ENCODE measurements around the gene NAP1L4. TPM values are rescaled to one million over a fixed set of nuclear protein-coding genes. Genes with fewer than 3 reads are reported as not detected.
"Not testable (repeated sequence)": the region's sequence is repeated elsewhere in the genome, so short reads cannot be mapped to it uniquely, and the experiment has no call there.

NAP1L4 gene
- total RNA-seq, 1 donor from 2014 or later = 263 TPM

GRCh38 chr11:2937641-2938457, 54.3 kb downstream of the NAP1L4 start:
- H3K9me3 Mint-ChIP-seq; intact Hi-C loops (cut with micrococcal nuclease); H3K4me3 Mint-ChIP-seq; DNase-seq; H3K27me3 Mint-ChIP-seq; H3K4me1 Mint-ChIP-seq; H3K27ac Mint-ChIP-seq: not testable (repeated sequence)
- H3K36me3 Mint-ChIP-seq (ENCODE audit: low read depth) = peaks cover 23% of the 10 kb centered on the region

- Mint-ChIP-seq H3K27me3 (peaks cover 2% of the 10 kb centered on the region), H3K36me3 (ENCODE audit: low read depth) (peaks cover 21% of the 10 kb centered on the region), H3K27ac (no peak overlapping the region), H3K9me3 (peaks cover 6% of the 10 kb centered on the region), H3K4me3 (no peak overlapping the region), H3K4me1 (peaks cover 17% of the 10 kb centered on the region)
- no peak for DNase-seq
- intact Hi-C loops (cut with micrococcal nuclease) = loop anchor here (5.0 kb wide), 1 partner anchor 43 kb away; no protein-coding TSS in a partner anchor
Measured at GRCh38 chr11:2934611-2935239, 57.4 kb downstream of the NAP1L4 start.

DNA sequence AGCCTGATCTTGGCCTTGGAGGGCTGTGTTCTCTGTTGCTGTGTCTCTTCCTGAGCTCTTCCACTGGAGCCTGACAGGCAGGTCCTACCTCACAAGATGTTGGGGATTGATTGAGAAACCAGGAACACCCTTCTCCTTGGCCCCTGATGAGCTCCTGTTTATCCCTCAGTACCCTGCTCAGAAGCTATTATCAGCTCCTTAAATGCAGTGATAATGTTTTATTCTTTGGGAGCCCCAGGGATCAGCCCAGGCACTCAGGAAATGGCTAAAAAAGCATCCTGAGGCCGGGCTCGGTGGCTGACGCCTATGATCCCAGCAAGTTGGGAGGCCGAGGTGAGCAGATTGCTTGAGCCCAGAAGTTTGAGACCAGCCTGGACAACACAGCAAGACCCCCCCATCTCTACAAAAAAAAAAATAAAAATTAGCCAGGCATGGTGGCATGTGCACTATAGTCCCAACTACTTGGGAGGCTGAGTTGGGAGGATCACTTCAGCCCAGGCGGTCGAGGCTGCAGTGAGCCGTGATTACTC, 58.0 kb downstream of the NAP1L4 start:
- H3K27ac Mint-ChIP-seq = no peak overlapping the region
- intact Hi-C loops (cut with micrococcal nuclease) = loop anchor here (5.0 kb wide), 1 partner anchor 43 kb away; no protein-coding TSS in a partner anchor
- H3K9me3 Mint-ChIP-seq = peaks cover 5% of the 10 kb centered on the region
- peaks cover 2% of the 10 kb centered on the region for H3K27me3 Mint-ChIP-seq
- H3K4me1 Mint-ChIP-seq = peaks cover 18% of the 10 kb centered on the region
- peaks cover 14% of the 10 kb centered on the region for H3K36me3 Mint-ChIP-seq (ENCODE audit: low read depth)
- H3K4me3 Mint-ChIP-seq = no peak overlapping the region
- DNase-seq = no peak

DNA sequence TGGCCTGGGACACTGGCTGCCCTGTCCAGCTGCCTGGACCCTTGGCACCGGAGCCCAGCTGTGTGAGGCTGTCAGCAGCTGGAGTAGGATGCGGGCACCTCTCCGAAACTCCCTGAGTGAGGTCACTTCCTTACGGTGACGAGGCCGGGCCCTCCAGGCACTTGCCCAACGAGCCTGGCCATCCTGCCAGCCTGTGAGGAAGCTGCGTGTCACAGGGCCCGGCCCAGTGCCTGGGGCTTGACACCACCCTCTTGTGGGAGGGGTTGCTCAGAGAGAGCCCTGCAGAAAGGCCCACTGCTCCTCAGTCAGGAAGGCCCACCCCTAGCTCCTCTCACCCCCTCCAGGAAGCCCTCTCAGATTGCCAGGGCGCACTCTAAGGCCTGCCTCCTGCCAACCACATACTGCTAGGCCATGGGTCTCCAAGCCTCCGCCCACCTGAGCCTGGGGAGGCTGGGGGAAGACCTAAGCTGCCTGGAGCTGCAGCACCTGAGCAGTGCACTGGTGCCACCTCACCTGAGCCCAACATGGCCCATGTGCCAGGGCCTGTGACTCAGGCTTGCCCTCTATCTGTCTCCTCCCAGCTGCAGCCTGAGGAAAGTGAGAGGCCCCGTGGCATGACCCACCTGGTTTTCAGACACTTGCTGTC, 58.6 kb downstream of the NAP1L4 start:
- Mint-ChIP-seq H3K27me3 (peaks cover 4% of the 10 kb centered on the region), H3K36me3 (ENCODE audit: low read depth) (peaks cover 11% of the 10 kb centered on the region), H3K27ac (peak overlapping the region; percentile 25), H3K4me1 (peaks cover 20% of the 10 kb centered on the region), H3K4me3 (no peak overlapping the region), H3K9me3 (peaks cover 3% of the 10 kb centered on the region)
- peak; percentile 85 for DNase-seq
- intact Hi-C loops (cut with micrococcal nuclease) = loop anchor here (5.0 kb wide), 1 partner anchor 44 kb away; no protein-coding TSS in a partner anchor

GRCh38 chr11:2932850-2933251, 59.3 kb downstream of the NAP1L4 start:
- H3K27ac Mint-ChIP-seq = no peak overlapping the region
- H3K27me3 Mint-ChIP-seq = peaks cover 9% of the 10 kb centered on the region

GRCh38 chr11:2931771-2932738, 60.1 kb downstream of the NAP1L4 start:
- H3K4me1 Mint-ChIP-seq = peaks cover 29% of the 10 kb centered on the region
- DNase-seq = no peak

More at GRCh38 chr11:2932850-2933251, 59.3 kb downstream of the NAP1L4 start:
- Mint-ChIP-seq H3K4me1 (peaks cover 26% of the 10 kb centered on the region), H3K9me3 (peaks cover 3% of the 10 kb centered on the region), H3K4me3 (no peak overlapping the region), H3K36me3 (ENCODE audit: low read depth) (peaks cover 8% of the 10 kb centered on the region)
- DNase-seq = no peak
- intact Hi-C loops (cut with micrococcal nuclease) = loop anchor here (5.0 kb wide), 1 partner anchor 44 kb away; no protein-coding TSS in a partner anchor

GRCh38 chr11:2931420-2931746, 60.7 kb downstream of the NAP1L4 start:
- H3K9me3 Mint-ChIP-seq = no peaks in the 10 kb centered on the region
- H3K4me3 Mint-ChIP-seq = no peak overlapping the region
- intact Hi-C loops (cut with micrococcal nuclease) = loop anchor here (2.0 to 5.0 kb wide), 2 partner anchors 45 to 46 kb away; no protein-coding TSS in a partner anchor
- DNase-seq = no peak
- H3K36me3 Mint-ChIP-seq (ENCODE audit: low read depth) = peaks cover 3% of the 10 kb centered on the region
- peaks cover 29% of the 10 kb centered on the region for H3K4me1 Mint-ChIP-seq
- H3K27ac Mint-ChIP-seq = no peak overlapping the region
- peaks cover 17% of the 10 kb centered on the region for H3K27me3 Mint-ChIP-seq

More at GRCh38 chr11:2931771-2932738, 60.1 kb downstream of the NAP1L4 start:
- H3K9me3 Mint-ChIP-seq = no peaks in the 10 kb centered on the region
- H3K27ac Mint-ChIP-seq = no peak overlapping the region
- intact Hi-C loops (cut with micrococcal nuclease) = loop anchor here (2.0 to 5.0 kb wide), 2 partner anchors 45 kb away; no protein-coding TSS in a partner anchor
- peaks cover 3% of the 10 kb centered on the region for H3K36me3 Mint-ChIP-seq (ENCODE audit: low read depth)
- H3K4me3 Mint-ChIP-seq = no peak overlapping the region
- H3K27me3 Mint-ChIP-seq = peaks cover 14% of the 10 kb centered on the region

DNA sequence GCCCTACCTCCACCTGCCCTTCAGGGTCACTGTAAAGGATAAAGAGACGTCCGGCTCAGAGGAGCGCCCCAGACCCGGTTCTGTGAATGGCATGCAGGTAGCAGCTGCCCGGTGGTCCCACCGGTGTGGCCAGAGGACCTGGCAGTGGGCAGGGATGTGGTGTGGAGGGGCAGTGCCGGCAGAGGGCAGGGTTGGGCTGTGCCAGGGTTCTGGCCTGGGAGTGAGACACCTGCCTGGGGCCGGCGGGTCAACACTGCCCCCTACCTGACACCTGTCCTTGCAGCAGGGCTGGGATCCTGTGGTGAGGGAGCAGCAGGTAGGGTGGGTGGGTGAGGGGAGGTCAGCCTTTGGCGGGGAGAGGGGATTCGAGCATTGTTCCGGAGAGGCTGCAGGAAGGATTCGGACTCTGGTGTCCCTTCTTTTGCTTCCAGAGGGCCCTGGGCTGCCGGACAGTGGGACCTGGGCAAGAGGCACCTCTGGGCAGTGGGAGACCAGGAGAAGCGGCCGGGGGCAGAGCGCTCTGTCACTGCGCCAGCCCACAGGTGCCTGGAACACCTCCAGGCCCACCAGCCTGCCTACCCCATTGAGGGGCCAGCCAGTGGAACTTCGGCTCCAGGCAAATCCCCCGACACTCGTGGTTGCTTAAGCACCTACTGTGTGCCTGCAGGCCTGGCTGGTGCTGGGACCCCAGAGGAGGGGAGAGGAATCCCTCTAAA, 61.3 kb downstream of the NAP1L4 start:
- Mint-ChIP-seq H3K36me3 (ENCODE audit: low read depth) (peaks cover 3% of the 10 kb centered on the region), H3K9me3 (no peaks in the 10 kb centered on the region), H3K4me3 (peak overlapping the region; percentile 92), H3K27ac (peak overlapping the region; percentile 89), H3K27me3 (peaks cover 18% of the 10 kb centered on the region), H3K4me1 (peaks cover 29% of the 10 kb centered on the region)
- peak; percentile 83 for DNase-seq
- intact Hi-C loops (cut with micrococcal nuclease) = loop anchor here (1.0 to 5.0 kb wide), 3 partner anchors 44 to 61 kb away; partner anchors contain the start of gene NAP1L4

DNA sequence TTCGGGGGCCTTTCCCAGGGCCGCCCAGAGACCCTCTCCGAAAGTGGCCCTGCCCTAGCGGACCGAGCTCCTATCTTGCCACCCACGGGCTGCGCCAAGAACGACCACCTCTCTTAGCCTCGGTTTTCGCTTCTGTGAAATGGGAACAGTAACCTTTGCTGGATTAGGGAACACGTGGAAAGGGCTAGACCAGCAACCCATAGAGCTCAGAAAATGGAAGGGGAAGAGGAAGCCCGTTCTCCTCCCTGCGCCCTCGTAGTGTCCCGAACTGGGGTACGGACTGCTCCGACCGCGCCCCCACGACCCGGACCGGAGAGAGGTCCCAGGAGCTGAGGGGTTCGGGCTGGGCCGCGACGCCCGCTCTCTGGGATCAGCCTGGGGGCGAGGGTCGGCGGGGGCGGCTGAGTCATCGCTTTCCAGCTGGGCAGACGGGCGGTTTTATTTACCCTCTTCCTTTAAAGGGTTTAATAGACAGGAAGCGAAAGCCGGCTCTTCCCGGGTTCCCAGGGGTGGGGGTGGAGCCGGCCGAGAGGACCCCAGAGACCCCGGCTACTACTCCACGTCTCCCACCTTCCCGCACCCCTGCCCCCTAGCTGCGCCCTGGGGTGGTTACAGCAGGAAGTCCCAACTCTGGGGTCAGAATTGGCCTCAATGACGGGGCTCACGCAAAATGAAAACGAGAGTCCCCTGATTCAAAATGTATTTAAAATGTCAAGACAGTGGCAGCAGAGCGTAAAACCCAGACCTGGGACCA, 62.0 kb downstream of the NAP1L4 start:
- peaks cover 18% of the 10 kb centered on the region for H3K27me3 Mint-ChIP-seq
- intact Hi-C loops (cut with micrococcal nuclease) = loop anchor here (1.0 to 5.0 kb wide), 4 partner anchors 32 to 62 kb away; partner anchors contain the start of gene NAP1L4
- H3K9me3 Mint-ChIP-seq = no peaks in the 10 kb centered on the region
- peak; percentile 82 for DNase-seq
- peaks cover 29% of the 10 kb centered on the region for H3K4me1 Mint-ChIP-seq
- H3K4me3 Mint-ChIP-seq = peak overlapping the region; percentile 92
- H3K27ac Mint-ChIP-seq = peak overlapping the region; percentile 92
- H3K36me3 Mint-ChIP-seq (ENCODE audit: low read depth) = peaks cover 3% of the 10 kb centered on the region

DNA sequence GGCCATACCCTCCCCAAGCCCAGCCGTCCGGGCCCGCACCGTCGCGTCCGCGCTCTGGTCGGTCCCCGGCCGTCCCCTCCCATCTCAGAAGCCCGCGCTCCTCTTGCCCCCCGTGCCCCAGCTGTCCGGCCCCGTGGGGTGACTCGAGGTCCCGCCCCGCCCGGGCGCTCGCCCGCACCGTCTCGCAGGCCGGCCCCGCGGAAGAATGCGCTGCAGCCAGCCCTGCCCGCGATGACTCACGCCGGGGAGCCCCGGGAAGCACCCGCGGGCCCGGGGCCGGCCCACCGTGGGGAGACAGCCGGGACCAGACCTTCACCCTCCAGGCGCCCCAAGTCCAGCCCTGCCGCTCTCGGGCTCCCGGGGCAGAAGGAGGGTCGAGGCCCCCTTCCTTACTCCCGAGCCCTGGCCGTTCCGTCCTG, 62.6 kb downstream of the NAP1L4 start:
- Mint-ChIP-seq H3K4me3 (peak overlapping the region; percentile 92), H3K4me1 (peaks cover 29% of the 10 kb centered on the region), H3K9me3 (no peaks in the 10 kb centered on the region), H3K36me3 (ENCODE audit: low read depth) (peaks cover 3% of the 10 kb centered on the region), H3K27me3 (peaks cover 18% of the 10 kb centered on the region), H3K27ac (peak overlapping the region; percentile 92)
- intact Hi-C loops (cut with micrococcal nuclease) = loop anchor here (1.0 kb wide), 1 partner anchor 31 kb away; no protein-coding TSS in a partner anchor
- DNase-seq = peak; percentile 86

GRCh38 chr11:2928605-2929530, 63.3 kb downstream of the NAP1L4 start, which contains the start of gene PHLDA2:
Gene PHLDA2, minus strand, starts transcription at chr11:2929420. Its CDS starts 56 bp downstream, at chr11:2929364.
- peak within 1 kb of the TSS; percentile 92 for H3K27ac Mint-ChIP-seq
- DNase-seq = peak; percentile 90
- H3K9me3 Mint-ChIP-seq = no peaks in the 10 kb centered on the region
- H3K4me3 Mint-ChIP-seq = peak within 1 kb of the TSS; percentile 92
- H3K27me3 Mint-ChIP-seq = peaks cover 18% of the 10 kb centered on the region
- H3K36me3 Mint-ChIP-seq (ENCODE audit: low read depth) = peaks cover 3% of the 10 kb centered on the region
- intact Hi-C loops (cut with micrococcal nuclease) = loop anchor here (1.0 kb wide), 1 partner anchor 31 kb away; no protein-coding TSS in a partner anchor
- H3K4me1 Mint-ChIP-seq = peaks cover 27% of the 10 kb centered on the region
